K562 (cell line): ENCODE results near the gene GIMAP8. TPM values are rescaled to one million over a fixed set of nuclear protein-coding genes. Genes with fewer than 3 reads are reported as not detected.

Experiments used
- ATF4 ChIP-seq: fragments of 450-650 bp; formaldehyde crosslinking; IDR thresholded peaks from 2 replicates; pipeline ENCODE4 v1.4.0; 2022; ENCODE audit warnings: mild to moderate bottlenecking, moderate library complexity
- BRD9 ChIP-seq: fragments of 450-650 bp; IDR thresholded peaks from 2 replicates; pipeline ENCODE4 v1.6.1; 2018; ENCODE audit warnings: low read depth; ENCODE audit not compliant: partially characterized antibody
- CBFB ChIP-seq: sonication (generic); formaldehyde crosslinking; IDR thresholded peaks from 2 replicates; pipeline ENCODE4 v1.4.0; 2020; ENCODE audit warnings: mild to moderate bottlenecking, missing genetic modification reagents
- CCNT2 ChIP-seq: IDR thresholded peaks from 2 replicates; pipeline ENCODE4 v1.6.1; 2011; ENCODE audit warnings: borderline replicate concordance, low read depth, mild to moderate bottlenecking, moderate library complexity, mixed read lengths, low read length; ENCODE audit not compliant: insufficient read length; ENCODE audit errors: extremely low read depth
- DPF2 ChIP-seq: fragments of 450-650 bp; IDR thresholded peaks from 2 replicates; pipeline ENCODE4 v1.6.1; 2016
- FOXJ2 ChIP-seq: fragments of 200-800 bp; sonication (Bioruptor generic); IDR thresholded peaks from 2 replicates; pipeline ENCODE4 v1.6.1; 2016; ENCODE audit warnings: missing genetic modification characterization, missing compliant biosample characterization
- GABPB2 ChIP-seq: fragments of 250-450 bp; sonication (Bioruptor Pico); conservative IDR thresholded peaks from 2 replicates; pipeline ENCODE4 v1.5.1; 2021; ENCODE audit warnings: mild to moderate bottlenecking
- GTF2E2 ChIP-seq: fragments of 200-800 bp; sonication (Bioruptor generic); IDR thresholded peaks from 2 replicates; pipeline ENCODE4 v1.6.1; 2016; ENCODE audit warnings: missing genetic modification characterization, missing compliant biosample characterization
- GTF3C2 ChIP-seq: IDR thresholded peaks from 3 replicates; pipeline ENCODE4 v1.6.1; 2011; ENCODE audit warnings: borderline replicate concordance, mild to moderate bottlenecking, moderate library complexity; ENCODE audit not compliant: insufficient read length; ENCODE audit errors: extremely low read depth
- HNRNPK ChIP-seq: fragments of 200-400 bp; formaldehyde crosslinking; IDR thresholded peaks from one replicate; pipeline ENCODE4 v1.6.1; 2018; ENCODE audit warnings: mild to moderate bottlenecking, low read depth, low read length; ENCODE audit not compliant: poor library complexity, severe bottlenecking
- JUND ChIP-seq, 2 experiments: IDR thresholded peaks; 2 replicates in 1 of 2; 3 replicates in 1 of 2; pipeline ENCODE4 v1.6.1; 2011; ENCODE audit warnings: borderline replicate concordance in 2 of 2, low read depth in 2 of 2, low read length in 2 of 2, improper control_type of control experiment in 1 of 2, missing biosample characterization in 1 of 2, missing genetic modification characterization in 1 of 2, missing genetic modification reagents in 1 of 2
- KAT8 ChIP-seq: fragments of 450-650 bp; IDR thresholded peaks from 2 replicates; pipeline ENCODE4 v1.6.1; 2016; ENCODE audit warnings: low read depth, mild to moderate bottlenecking
- KDM4B ChIP-seq, 2 experiments: fragments of 450-650 bp in 1 of 2; sonication (generic) in 1 of 2; IDR thresholded peaks; 2 replicates each; pipeline ENCODE4 v1.6.1; 2016 to 2017; ENCODE audit warnings: borderline replicate concordance in 2 of 2, antibody characterized with exemption in 1 of 2, low read depth in 1 of 2, mild to moderate bottlenecking in 1 of 2
- MLX ChIP-seq, 2 experiments: fragments of 450-650 bp in 1 of 2; sonication (generic) in 1 of 2; formaldehyde crosslinking; conservative IDR thresholded peaks; 2 replicates each; pipeline versions ENCODE4 v1.4.0 to v1.8.1; 2020 to 2022; ENCODE audit warnings: mild to moderate bottlenecking in 1 of 2, missing genetic modification reagents in 1 of 2
- MTA1 ChIP-seq: fragments of 450-650 bp; IDR thresholded peaks from 2 replicates; pipeline ENCODE4 v1.6.1; 2017; ENCODE audit warnings: borderline replicate concordance
- POLR2AphosphoS2 ChIP-seq: IDR thresholded peaks from 2 replicates; pipeline ENCODE4 v1.6.1; 2012; ENCODE audit warnings: low read length, improper control_type of control experiment
- SNAPC5 ChIP-seq: fragments of 250-450 bp; sonication (Bioruptor Pico); IDR thresholded peaks from 2 replicates; pipeline ENCODE4 v1.8.0; 2021; ENCODE audit warnings: moderate library complexity, mild to moderate bottlenecking, inconsistent platforms
- SREBF1 ChIP-seq: fragments of 150-350 bp; IDR thresholded peaks from 2 replicates; pipeline ENCODE4 v1.6.1; 2014; ENCODE audit warnings: antibody characterized with exemption, low read depth, low read length, borderline replicate concordance
- ZBTB43 ChIP-seq: sonication (generic); formaldehyde crosslinking; IDR thresholded peaks from 2 replicates; pipeline ENCODE4 v1.8.0; 2023; ENCODE audit warnings: mild to moderate bottlenecking, missing genetic modification reagents
- ZNF23 ChIP-seq: fragments of 250-450 bp; sonication (Bioruptor Pico); IDR thresholded peaks from 2 replicates; pipeline ENCODE4 v1.4.0; 2020; ENCODE audit warnings: mild to moderate bottlenecking
- polyA plus RNA-seq, 8 experiments: library from polyadenylated mRNA; depleted of rRNA in 4 of 8; stranded (reverse) in 5 of 8; unstranded in 3 of 8; fragments of >200 nt; fragmentation: Nextera tagmentation in 2 of 8; fragmentation: Illumina TruSeq in 1 of 8; extraction: Ambion mirVana in 2 of 8; extraction: Trizol in 1 of 8; gene quantifications; 2 replicates each; pipeline versions ENCODE4 v1.2.1 to v1.2.3, GENCODE V29; 2011 to 2014; ENCODE audit warnings: inconsistent platforms in 1 of 8, missing spikeins in 1 of 8
- total RNA-seq, 7 experiments: library from RNA; depleted of rRNA in 6 of 7; stranded (reverse); fragments of >200 nt in 6 of 7; fragmentation: Illumina TruSeq in 2 of 7; extraction: Trizol in 2 of 7; gene quantifications; 2 replicates each; pipeline versions ENCODE4 v1.2.1 to v1.2.3, GENCODE V29; 2011 to 2021; ENCODE audit warnings: low replicate concordance in 1 of 7

GIMAP8 gene
- total and polyA plus RNA-seq, 9 of the 15 experiments (the other 6 are each of a cell fraction or from before 2014, with no cell fraction given), result not detected

GRCh38 chr7:150431839-150432658 is 18.4 kb upstream of the GIMAP8 start (continued):
- TF ChIP-seq ZBTB43 (CRISPR knock-in tag), result no peak
- TF ChIP-seq JUND (IDR thresholded peaks at IDR 0.05; ENCODE audit: borderline replicate concordance, low read depth, low read length), result 0 out of 2 replicates have a peak, but pooled peaks have one; percentile 39
- TF ChIP-seq JUND (tag; IDR thresholded peaks at IDR 0.05; ENCODE audit: borderline replicate concordance, low read depth, low read length), result peak; percentile 75; the same call in 2 of the 3 replicates
- no peak for TF ChIP-seq GABPB2 (CRISPR knock-in tag)
- TF ChIP-seq FOXJ2 (tag), result peak; percentile 68
- TF ChIP-seq KDM4B (IDR thresholded peaks at IDR 0.05; ENCODE audit: borderline replicate concordance in 2 of 2, low read depth in 1 of 2), result no peak
- TF ChIP-seq MTA1, result 0 out of 2 replicates have a peak, but pooled peaks have one; percentile 60
- TF ChIP-seq ZNF23 (CRISPR knock-in tag), result no peak
- TF ChIP-seq SNAPC5, result no peak
- TF ChIP-seq DPF2, result peak; percentile 84
- no peak for TF ChIP-seq GTF2E2 (tag)
- TF ChIP-seq CBFB (CRISPR knock-in tag), result no peak
- peak; percentile 87 for TF ChIP-seq ATF4 (CRISPR knock-in tag)
- TF ChIP-seq MLX (CRISPR knock-in tag; conservative IDR thresholded peaks at IDR 0.05), result 0 out of 4 replicates have a peak, but pooled peaks of 1 of the 2 experiments have one; percentile 7
- no peak for TF ChIP-seq BRD9
- no peak for TF ChIP-seq HNRNPK
- no peak for TF ChIP-seq CCNT2
- no peak for TF ChIP-seq KAT8
- no peak for TF ChIP-seq SREBF1
- no peak for TF ChIP-seq POLR2AphosphoS2
- no peak for TF ChIP-seq GTF3C2
